Inflammatory macrophage treated with lipopolysaccharide for 4 hours (primary cell): ENCODE measurements around the gene LYRM1.
"Not testable (repeated sequence)": the region's sequence is repeated elsewhere in the genome, so short reads cannot be mapped to it uniquely, and the experiment has no call there.

Source experiments
- DNase-seq: peaks from one replicate; pipeline ENCODE4 v3.0.0-alpha.2; 2020

LYRM1 gene

GRCh38 chr16:20938426-20938825, 37.9 kb downstream of the LYRM1 start:
- peak; percentile 72 for DNase-seq

- peak; percentile 84 for DNase-seq
These were observed 39.0 kb downstream of the LYRM1 start for GRCh38 chr16:20939611-20940010.

DNA sequence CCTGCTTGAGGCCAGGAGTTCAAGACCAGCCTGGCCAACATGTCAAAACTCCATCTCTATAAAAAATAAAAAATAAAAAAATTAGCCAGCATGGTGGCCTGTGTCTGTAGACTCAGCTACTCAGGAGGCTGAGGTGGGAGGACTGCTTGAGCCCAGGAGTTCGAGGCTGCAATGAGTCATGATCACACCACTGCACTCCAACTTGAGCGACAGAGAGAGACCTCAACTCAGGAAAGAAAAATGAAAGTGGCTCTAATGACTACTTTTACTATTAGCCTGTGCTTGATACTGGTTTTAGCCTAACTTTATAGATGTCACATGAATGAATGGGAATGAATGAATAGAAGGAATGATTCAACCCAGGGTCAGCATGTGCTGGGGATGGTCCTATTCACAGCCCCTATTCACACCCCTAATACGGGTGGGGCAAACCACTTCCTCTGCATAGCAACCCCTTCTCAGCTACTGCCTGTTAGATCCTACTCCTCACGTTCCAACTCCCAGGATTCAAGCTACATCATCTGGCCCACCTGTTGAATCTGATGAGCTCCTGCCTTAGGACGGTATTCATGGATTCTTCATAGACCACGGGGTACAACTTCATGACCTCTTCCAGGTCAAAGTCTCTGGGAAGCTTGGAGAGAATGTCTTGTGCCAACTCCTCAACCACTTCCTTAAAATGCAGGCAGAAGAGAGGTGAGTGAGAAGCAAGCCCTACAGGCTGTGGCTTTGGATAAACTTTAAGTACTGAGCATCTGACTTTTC, 40.5 kb downstream of the LYRM1 start:
- peak; percentile 56 for DNase-seq

GRCh38 chr16:20941636-20941926, 41.0 kb downstream of the LYRM1 start:
- no peak for DNase-seq

- DNase-seq, result peak; percentile 23
These were observed 41.7 kb downstream of the LYRM1 start for GRCh38 chr16:20942256-20942655.

DNA sequence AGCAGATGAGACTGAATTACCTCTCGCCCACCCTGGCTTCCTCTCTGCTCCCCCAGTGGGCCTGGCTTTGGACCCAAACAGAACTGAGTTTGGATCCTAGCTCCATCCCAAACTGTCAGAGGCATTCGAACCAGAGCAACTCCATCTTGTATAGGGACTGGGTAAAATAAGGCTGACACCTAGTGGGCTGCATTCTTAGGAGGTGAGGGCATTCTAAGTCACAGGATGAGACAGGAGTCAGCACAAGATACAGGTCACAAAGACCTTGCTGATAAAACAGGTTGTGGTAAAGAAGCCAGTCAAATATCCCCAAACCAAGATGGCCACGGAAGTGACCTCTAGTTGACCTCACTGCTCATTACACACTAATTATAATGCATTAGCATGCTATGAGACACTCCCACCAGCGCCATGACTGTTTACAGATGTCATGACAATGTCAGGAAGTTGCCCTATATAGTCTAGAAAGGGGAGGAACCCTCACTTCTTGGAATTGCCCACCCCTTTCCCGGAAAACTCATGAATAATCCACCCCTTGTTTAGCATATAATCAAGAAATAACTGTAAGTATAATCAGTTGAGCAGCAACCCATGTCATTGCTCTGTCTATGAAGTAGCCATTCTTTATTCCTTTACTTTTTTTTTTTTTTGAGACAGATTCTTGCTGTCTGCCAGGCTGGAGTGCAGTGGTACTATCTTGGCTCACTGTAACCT, 44.4 kb downstream of the LYRM1 start:
- peak; percentile 46 for DNase-seq

DNA sequence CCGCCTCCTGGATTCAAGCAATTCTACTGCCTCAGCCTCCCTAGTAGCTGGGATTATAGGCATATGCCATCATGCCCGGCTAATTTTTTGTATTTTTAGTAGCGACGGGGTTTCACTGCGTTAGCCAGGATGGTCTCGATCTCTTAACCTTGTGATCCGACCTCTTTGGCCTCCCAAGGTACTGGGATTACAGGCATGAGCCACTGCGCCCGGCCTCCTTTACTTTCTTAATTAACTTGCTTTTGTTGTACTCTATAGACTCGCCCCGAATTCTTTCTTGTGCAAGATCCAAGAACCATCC, 45.0 kb downstream of the LYRM1 start:
- not testable (repeated sequence) for DNase-seq

- DNase-seq, result no peak
These were observed 45.6 kb downstream of the LYRM1 start for GRCh38 chr16:20946015-20946629.

DNA sequence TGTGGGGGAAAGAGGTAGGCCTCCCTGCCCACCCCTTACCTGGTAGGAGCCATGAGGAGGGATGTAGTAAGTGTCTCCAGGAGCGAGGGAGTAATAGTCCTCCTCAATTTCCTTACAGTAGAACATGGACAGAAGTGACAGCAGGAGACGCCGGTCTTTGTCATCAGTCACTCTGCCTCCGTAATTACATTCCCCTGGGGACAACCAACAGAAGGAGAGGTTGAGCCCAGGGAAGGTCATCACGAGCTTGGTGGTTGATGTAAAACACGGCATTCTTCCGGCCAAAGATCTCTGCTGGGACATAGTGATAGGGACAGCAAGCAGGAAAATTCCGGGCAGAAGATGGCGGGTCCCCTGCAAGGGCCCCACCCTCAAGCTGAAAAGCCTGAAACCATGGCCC, 47.9 kb downstream of the LYRM1 start:
- no peak for DNase-seq

DNA sequence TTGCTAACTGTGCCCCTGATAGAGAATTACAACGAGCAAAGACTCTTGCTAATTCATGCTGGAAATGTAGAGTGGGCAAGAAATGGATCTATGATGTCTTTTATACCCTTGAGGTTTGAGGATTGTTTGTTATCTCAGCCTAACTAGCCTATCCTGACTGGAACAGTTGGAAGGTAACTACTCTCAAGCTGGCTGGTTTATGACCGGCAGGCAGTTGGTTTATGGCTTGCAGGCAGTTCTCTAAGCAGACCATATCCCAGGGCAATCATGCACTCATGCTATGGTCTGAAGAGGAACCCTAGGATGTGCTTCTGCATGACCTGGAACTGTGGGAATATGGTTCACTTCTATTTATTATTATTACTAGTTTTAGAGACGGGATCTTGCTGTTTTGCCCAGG, 49.1 kb downstream of the LYRM1 start:
- DNase-seq, result no peak

- DNase-seq, result no peak
These were observed 49.7 kb downstream of the LYRM1 start for GRCh38 chr16:20950294-20950693.

DNA sequence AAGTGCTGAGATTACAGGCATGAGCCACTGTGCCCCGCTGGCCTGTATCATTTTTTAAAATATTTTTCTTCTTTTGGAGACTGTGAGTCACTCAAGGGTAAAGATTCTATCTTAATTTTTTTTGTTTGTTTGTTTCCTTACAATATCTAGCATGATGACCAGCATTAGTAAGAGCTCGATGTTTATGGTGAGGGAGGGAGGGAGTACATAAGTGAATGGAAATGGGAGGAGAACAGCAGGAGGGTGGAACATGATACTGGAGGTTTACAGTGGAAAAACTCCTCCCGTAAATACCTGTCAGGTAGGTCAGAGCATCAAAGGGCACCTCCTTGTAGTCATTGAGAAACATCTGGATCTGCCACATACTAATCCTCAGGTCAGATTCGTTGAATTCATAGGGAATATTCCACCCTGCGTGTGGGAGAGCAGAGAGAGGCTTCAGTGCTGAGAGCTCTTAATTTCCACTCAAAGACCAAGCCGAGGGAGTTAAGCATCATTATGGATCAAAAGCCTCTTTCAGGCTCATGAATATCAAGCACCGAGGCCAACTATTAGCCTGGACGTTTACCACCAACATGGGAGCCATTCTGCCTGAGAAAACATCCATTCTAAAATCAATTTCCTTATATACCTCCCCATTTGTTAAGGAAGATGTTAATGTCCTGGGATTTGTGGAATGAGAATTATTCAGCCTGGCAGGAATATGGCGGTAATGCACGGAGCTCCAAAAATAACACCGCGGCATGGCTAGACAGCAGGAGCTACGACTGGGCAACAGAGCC, 51.8 kb downstream of the LYRM1 start:
- DNase-seq, result no peak

DNA sequence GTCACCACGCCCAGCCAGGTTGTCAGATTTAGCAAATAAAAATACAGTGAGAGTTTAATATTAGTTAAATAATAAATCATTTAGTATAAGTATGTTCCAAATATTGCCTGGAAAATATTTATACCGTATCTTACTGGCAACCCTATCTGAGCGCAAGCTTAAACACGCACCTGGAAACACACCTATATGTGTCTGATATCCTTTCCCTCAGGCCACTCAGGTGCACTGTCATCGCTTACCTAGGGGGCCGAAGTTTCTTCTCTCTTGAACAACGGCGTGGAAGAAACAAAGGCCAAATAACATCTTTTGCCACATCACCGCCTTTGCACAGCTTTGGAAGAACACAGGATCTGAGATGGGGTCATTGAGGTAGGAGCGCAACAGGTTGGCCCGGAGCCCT, 54.0 kb downstream of the LYRM1 start:
- no peak for DNase-seq

DNA sequence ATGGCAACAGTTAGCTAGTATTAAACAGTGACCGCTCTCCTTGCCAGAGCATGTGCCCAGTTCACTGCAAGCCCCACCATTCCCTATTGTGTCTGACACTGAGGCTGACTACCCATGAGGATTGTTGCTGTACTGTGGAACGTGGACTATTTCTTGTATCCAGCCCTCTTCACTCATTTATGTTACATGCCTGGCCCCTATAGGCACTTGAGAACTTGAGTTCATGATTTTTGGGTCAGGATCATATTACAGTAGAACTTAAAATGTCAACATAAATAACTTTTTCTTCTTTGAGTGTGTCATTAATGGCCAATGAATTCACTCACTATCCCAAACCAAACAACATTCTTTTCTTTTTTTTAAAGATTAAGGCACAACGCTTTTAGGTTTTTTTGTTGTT, 55.7 kb downstream of the LYRM1 start:
- DNase-seq, result peak; percentile 11

DNA sequence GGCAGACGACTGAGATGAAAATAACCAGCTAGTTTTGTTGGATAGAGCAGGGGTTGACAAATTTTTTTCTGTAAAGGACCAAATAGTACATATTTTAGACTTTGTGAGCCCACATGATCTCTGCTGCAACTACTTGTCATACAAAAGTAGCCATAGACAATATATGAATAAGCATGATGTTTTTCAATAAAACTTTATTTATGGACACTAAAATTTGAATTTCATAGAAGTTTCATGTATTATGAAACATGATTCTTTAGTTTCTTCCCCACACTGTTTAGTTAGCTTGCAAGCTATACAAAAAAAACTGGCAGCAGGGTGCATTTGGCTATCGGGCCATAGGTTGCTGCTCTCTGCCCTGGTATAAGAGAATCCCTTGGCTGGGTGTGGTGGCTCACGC, 56.6 kb downstream of the LYRM1 start:
- no peak for DNase-seq

DNA sequence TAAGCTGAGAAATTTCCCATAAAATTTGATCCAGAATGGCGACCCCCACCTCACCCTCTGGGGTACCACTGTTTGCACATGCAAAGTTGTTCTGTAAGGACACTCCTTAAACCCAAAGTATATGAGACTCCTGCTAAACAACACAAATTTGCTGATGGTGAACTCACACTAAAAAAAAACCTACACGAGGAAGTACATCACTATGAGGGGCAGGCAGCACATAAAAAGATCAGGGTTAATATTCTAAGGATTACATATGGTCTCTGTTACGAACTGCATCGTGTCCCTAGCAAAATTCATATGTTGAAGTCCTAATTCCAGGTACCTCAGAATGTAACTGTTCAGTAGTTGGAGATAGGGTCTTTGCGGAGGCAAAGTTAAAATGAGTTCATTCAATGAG, 60.3 kb downstream of the LYRM1 start:
- no peak for DNase-seq

GRCh38 chr16:20968765-20969164, 68.2 kb downstream of the LYRM1 start:
- DNase-seq, result no peak

- no peak for DNase-seq
These were observed 68.8 kb downstream of the LYRM1 start for GRCh38 chr16:20969386-20969785.

DNA sequence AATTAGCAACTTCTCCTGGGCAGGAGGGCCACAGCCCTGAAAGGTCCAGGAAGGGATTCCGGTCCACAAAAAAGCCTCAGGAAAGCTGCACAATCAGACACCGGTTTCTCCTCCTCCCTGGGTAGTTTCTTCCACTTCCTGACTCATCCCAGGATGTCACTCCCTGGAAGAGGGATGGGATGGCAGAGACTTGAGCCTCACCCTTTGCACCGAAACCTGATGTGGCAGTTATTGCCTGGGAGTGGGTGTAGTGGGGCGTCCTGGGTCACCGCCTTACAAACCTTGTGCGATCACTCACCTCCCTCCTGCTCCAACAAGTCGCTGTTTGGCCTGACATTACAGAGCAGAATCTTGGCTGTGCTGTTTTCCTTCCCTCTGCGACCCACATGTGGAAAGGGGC, 70.8 kb downstream of the LYRM1 start:
- no peak for DNase-seq

DNA sequence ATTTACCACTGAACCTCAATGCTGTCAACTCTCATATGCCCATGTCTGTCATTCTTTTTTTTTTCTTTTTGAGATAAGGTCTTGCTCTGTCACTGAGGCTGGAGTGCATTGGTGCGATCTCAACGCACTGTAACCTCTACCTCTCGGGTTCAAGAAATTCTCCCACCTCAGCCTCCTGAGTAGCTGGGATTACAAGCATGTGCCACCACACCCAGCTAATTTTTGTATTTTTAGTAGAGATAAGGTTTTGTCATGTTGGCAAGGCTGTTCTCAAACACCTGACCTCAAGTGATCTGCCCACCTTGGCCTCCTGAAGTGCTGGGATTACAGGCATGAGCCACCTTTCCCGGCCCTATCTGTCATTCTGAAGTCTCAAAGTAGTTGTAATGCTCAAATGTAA, 72.6 kb downstream of the LYRM1 start:
- DNase-seq, result not testable (repeated sequence)
